BE2C (cell line): ENCODE data around the gene MEIS3.
"Not testable (repeated sequence)": the region's sequence is repeated elsewhere in the genome, so short reads cannot be mapped to it uniquely, and the experiment has no call there.

Experiments
- DNase-seq: peaks from one replicate; pipeline ENCODE4 v3.0.0-alpha.2; 2020
- H3K27me3 ChIP-seq: fragments of 250-450 bp; sonication (Bioruptor Pico); 2 replicates; pipeline ENCODE4 v1.5.1; 2020; ENCODE audit warnings: mild to moderate bottlenecking
- H3K36me3 ChIP-seq: fragments of 250-450 bp; sonication (Bioruptor Pico); 2 replicates; pipeline ENCODE4 v1.5.1; 2020; ENCODE audit warnings: mild to moderate bottlenecking
- H3K4me1 ChIP-seq: fragments of 250-450 bp; sonication (Bioruptor Pico); 2 replicates; pipeline ENCODE4 v1.5.1; 2020
- H3K4me3 ChIP-seq: 2 replicates; pipeline ENCODE4 v1.5.1; 2011; ENCODE audit warnings: low read depth, low read length
- H3K9me3 ChIP-seq: fragments of 250-450 bp; sonication (Bioruptor Pico); 2 replicates; pipeline ENCODE4 v1.5.1; 2020
- TF ChIP-seq, protein P1 (sequence below): IDR thresholded peaks from 2 replicates; pipeline ENCODE4 v1.5.1; 2012; ENCODE audit warnings: mild to moderate bottlenecking, low read depth, low read length

MEIS3 gene

GRCh38 chr19:47373246-47374240 is 45.8 kb downstream of the MEIS3 start:
- DNase-seq: no peak
- Histone ChIP-seq H3K4me1 (no peaks in the 10 kb centered on the region), H3K36me3 (peaks cover 61% of the 10 kb centered on the region), H3K9me3 (no peaks in the 10 kb centered on the region), H3K4me3 (no peak overlapping the region), H3K27me3 (no peaks in the 10 kb centered on the region)
- TF ChIP-seq, protein P1, sequence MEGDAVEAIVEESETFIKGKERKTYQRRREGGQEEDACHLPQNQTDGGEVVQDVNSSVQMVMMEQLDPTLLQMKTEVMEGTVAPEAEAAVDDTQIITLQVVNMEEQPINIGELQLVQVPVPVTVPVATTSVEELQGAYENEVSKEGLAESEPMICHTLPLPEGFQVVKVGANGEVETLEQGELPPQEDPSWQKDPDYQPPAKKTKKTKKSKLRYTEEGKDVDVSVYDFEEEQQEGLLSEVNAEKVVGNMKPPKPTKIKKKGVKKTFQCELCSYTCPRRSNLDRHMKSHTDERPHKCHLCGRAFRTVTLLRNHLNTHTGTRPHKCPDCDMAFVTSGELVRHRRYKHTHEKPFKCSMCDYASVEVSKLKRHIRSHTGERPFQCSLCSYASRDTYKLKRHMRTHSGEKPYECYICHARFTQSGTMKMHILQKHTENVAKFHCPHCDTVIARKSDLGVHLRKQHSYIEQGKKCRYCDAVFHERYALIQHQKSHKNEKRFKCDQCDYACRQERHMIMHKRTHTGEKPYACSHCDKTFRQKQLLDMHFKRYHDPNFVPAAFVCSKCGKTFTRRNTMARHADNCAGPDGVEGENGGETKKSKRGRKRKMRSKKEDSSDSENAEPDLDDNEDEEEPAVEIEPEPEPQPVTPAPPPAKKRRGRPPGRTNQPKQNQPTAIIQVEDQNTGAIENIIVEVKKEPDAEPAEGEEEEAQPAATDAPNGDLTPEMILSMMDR: no peak

GRCh38 chr19:47372603-47373002 is 46.7 kb downstream of the MEIS3 start:
- TF ChIP-seq, protein P1: no peak
- H3K27me3 ChIP-seq: no peaks in the 10 kb centered on the region
- no peak for DNase-seq

GRCh38 chr19:47371261-47371660 is 48.1 kb downstream of the MEIS3 start:
- no peaks in the 10 kb centered on the region for H3K4me1 ChIP-seq
- no peaks in the 10 kb centered on the region for H3K27me3 ChIP-seq
- peaks cover 54% of the 10 kb centered on the region for H3K36me3 ChIP-seq
- H3K4me3 ChIP-seq: no peak overlapping the region
- TF ChIP-seq, protein P1: no peak
- DNase-seq: no peak
- no peaks in the 10 kb centered on the region for H3K9me3 ChIP-seq

More at GRCh38 chr19:47372603-47373002, 46.7 kb downstream of the MEIS3 start:
- H3K4me3 ChIP-seq: no peak overlapping the region
- H3K9me3 ChIP-seq: no peaks in the 10 kb centered on the region
- peaks cover 55% of the 10 kb centered on the region for H3K36me3 ChIP-seq
- H3K4me1 ChIP-seq: no peaks in the 10 kb centered on the region

GRCh38 chr19:47370045-47370611 is 49.2 kb downstream of the MEIS3 start:
- H3K27me3 ChIP-seq: no peaks in the 10 kb centered on the region
- DNase-seq: no peak
- TF ChIP-seq, protein P1: no peak
- H3K9me3 ChIP-seq: no peaks in the 10 kb centered on the region
- H3K4me3 ChIP-seq: no peak overlapping the region
- no peaks in the 10 kb centered on the region for H3K4me1 ChIP-seq
- H3K36me3 ChIP-seq: peaks cover 49% of the 10 kb centered on the region

DNA sequence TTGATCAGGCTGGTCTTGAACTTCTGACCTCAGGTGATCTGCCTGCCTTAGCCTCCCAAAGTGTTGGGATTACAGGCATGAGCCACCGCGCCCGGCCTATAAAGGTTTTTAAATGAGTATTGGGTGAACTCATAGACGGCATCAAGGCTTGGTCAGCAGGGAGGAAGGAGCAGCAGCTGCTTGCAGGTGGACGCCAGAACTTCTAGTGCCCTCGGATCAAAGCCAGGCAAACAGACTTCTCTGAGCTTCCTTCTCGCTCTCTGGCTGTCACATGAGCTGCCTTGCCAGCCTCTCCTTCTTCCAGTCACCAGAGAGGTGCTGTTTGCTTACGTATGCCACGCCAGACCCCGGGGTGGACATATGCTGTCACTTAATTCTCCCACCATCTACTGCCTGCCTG is 53.9 kb downstream of the MEIS3 start:
- H3K27me3 ChIP-seq, H3K9me3 ChIP-seq, DNase-seq, H3K4me3 ChIP-seq, H3K4me1 ChIP-seq: not testable (repeated sequence)
- peaks cover 65% of the 10 kb centered on the region for H3K36me3 ChIP-seq

- Histone ChIP-seq H3K27me3 (no peaks in the 10 kb centered on the region), H3K36me3 (peaks cover 66% of the 10 kb centered on the region), H3K4me1 (no peaks in the 10 kb centered on the region), H3K4me3 (no peak overlapping the region), H3K9me3 (no peaks in the 10 kb centered on the region)
- TF ChIP-seq, protein P1: no peak
- no peak for DNase-seq
These were observed 55.4 kb downstream of the MEIS3 start for GRCh38 chr19:47363758-47364531.
